HT-29 (cell line): ENCODE measurements around the gene ZNF561. TPM values are rescaled to one million over a fixed set of nuclear protein-coding genes. Genes with fewer than 3 reads are reported as not detected.

Experiments
- DNase-seq: peaks from one replicate; pipeline ENCODE4 v3.0.0-alpha.2; 2015; ENCODE audit warnings: low spot score
- total RNA-seq: library from RNA; depleted of rRNA; stranded (reverse); fragments of >200 nt; shearing (Covaris generic); gene quantifications from 2 replicates; pipeline ENCODE4 v1.2.3, GENCODE V29; 2014; rRNA removed

ZNF561 gene
- total RNA-seq, 1 experiment from 2014 or later = 11.3 TPM

DNA sequence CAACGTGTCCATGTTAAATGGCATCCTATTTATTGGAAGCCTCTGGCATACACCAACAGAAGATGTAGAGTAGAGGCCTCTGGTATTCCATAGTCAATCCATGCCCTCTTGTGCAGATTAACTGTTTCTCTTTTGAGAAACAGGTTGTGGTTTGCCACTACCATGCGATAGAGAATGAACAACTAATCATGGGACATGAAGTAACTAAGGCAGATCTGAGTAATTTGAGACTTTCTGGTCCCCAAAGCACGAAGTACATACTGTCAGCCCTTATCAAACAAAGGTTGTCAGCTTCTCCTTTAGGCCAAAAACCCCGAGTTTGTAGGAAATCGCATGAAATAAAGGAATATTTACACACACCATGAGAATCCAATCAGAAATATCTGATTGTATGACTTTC lies 40.3 kb downstream of the ZNF561 start:
- no peak for DNase-seq

- no peak for DNase-seq
Measured at GRCh38 chr19:9570255-9570654, 50.8 kb downstream of the ZNF561 start.

DNA sequence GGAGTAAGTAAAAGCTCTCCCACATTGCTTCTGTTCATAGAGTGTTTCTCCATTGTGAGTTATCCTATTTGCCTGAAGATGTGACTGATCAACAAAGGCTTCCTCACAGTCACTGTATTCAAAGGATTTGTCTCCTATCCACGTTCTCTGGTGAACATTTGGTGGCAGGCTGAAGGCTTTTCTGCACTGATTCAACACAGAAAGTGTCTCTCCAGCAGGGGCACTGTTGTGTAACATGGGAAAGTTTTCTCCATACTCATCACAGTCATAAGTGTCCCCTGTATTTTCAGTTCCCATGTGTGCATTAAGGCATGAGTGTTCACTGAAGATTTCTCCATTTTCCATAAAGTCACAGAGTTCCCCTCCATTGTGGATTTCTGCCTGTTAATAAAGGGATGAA lies 54.3 kb downstream of the ZNF561 start:
- no peak for DNase-seq

DNA sequence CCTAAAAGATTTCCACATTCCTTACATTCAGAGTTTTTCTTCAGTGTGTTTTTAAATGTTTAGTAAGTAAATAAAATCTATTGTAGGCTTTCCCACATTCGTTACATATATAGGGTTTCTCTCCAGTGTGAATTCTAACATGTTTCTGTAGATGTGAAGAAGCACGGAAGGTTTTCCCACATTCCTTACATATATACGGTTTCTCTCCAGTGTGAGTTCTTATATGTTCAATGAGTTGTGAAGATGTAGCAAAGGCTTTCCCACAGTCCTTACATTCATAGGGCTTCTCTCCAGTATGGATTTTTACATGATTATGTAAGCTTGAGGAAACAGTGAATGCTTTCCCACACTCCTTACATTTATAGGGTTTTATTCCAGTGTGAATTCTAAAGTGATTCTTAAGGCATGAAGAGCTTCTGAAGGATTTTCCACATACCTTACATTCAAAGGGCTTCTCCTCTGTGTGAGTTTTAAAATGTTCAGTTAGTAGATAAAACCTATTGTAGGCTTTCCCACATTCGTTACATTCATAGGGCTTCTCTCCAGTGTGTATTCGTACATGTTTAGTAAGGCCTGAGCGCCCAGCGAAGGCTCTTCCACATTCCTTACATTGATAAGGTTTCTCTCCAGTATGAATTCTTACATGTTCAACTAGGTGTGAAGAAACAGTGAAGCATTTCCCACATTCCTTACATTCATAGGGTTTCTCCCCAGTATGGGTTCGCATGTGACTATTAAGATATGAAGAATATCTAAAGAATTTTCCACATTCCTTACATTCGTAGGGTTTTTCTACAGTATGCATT lies 54.9 kb downstream of the ZNF561 start:
- DNase-seq = no peak

Other genes with a start within 250 kb of the ZNF561 start
- 3.4 and 5.2 TPM in 2 replicates for gene ZNF266, start 185.7 kb downstream of the ZNF561 start, total RNA-seq
- not detected in 2 replicates for gene ZNF560, start 122.6 kb downstream of the ZNF561 start, total RNA-seq
- 1.4 and 2.3 TPM in 2 replicates for gene ZNF426, start 82.6 kb downstream of the ZNF561 start, total RNA-seq
- 21.5 and 26.6 TPM in 2 replicates for gene ZNF121, start 36.7 kb downstream of the ZNF561 start, total RNA-seq
- gene ZNF562, start 53.9 kb upstream of the ZNF561 start, total RNA-seq = 14.2 and 27.3 TPM in 2 replicates
- 4.6 and 4.8 TPM in 2 replicates for gene ZNF846, start 147.5 kb upstream of the ZNF561 start, total RNA-seq
- gene FBXL12, start 197.8 kb upstream of the ZNF561 start, total RNA-seq = 31.8 and 40.7 TPM in 2 replicates
- gene UBL5, start 206.7 kb upstream of the ZNF561 start, total RNA-seq = 187 and 200 TPM in 2 replicates
- 188 and 189 TPM in 2 replicates for gene PIN1, start 214.1 kb upstream of the ZNF561 start, total RNA-seq